ENCODE results near the gene AGBL1. TPM values are rescaled to one million over a fixed set of nuclear protein-coding genes. Genes with fewer than 3 reads are reported as not detected.

The AGBL1 gene
- total and polyA plus RNA-seq, 2 experiments from 2014 or later = 0.03 TPM; not detected in 1

DNA sequence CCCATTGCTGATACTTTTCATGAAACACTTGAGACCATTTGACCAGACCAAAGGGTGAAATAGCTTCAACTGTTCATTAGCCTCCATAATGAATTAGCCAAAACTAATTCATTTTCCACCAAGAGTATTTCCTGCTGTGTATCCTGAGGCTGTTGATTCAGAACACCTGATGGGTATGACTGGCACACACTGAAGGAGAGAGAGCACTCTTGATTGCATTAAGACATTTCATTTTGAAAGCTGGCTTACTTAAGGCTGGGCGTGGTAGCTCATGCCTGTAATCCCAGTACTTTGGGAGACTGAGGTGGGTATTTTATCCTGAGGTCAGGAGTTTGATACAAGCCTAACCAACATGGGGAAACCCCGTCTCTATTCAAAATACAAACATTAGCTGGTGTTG, 175.6 kb downstream of the AGBL1 start:
- no peak overlapping the region for H3K27ac Mint-ChIP-seq
- TF ChIP-seq, protein P1, sequence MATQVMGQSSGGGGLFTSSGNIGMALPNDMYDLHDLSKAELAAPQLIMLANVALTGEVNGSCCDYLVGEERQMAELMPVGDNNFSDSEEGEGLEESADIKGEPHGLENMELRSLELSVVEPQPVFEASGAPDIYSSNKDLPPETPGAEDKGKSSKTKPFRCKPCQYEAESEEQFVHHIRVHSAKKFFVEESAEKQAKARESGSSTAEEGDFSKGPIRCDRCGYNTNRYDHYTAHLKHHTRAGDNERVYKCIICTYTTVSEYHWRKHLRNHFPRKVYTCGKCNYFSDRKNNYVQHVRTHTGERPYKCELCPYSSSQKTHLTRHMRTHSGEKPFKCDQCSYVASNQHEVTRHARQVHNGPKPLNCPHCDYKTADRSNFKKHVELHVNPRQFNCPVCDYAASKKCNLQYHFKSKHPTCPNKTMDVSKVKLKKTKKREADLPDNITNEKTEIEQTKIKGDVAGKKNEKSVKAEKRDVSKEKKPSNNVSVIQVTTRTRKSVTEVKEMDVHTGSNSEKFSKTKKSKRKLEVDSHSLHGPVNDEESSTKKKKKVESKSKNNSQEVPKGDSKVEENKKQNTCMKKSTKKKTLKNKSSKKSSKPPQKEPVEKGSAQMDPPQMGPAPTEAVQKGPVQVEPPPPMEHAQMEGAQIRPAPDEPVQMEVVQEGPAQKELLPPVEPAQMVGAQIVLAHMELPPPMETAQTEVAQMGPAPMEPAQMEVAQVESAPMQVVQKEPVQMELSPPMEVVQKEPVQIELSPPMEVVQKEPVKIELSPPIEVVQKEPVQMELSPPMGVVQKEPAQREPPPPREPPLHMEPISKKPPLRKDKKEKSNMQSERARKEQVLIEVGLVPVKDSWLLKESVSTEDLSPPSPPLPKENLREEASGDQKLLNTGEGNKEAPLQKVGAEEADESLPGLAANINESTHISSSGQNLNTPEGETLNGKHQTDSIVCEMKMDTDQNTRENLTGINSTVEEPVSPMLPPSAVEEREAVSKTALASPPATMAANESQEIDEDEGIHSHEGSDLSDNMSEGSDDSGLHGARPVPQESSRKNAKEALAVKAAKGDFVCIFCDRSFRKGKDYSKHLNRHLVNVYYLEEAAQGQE (IDR thresholded peaks at IDR 0.05; ENCODE audit: unreplicated experiment) = no peak
- TF ChIP-seq JUNB (IDR thresholded peaks at IDR 0.05; ENCODE audit: unreplicated experiment) (no peak), EZH2 (IDR thresholded peaks at IDR 0.05; ENCODE audit: low read depth, unreplicated experiment) (no peak), CREB1 (CRISPR knock-in tag; IDR thresholded peaks at IDR 0.05; ENCODE audit: low read depth) (no peak), EZH2phosphoT487 (IDR thresholded peaks at IDR 0.05; ENCODE audit: unreplicated experiment) (no peak), ZNF114 (CRISPR knock-in tag; IDR thresholded peaks at IDR 0.05) (no peak), POLR2AphosphoS5 (IDR thresholded peaks at IDR 0.05; ENCODE audit: low read depth) (no peak), ETS1 (IDR thresholded peaks at IDR 0.05) (no peak), ZNF331 (CRISPR knock-in tag; IDR thresholded peaks at IDR 0.05; ENCODE audit: low read depth) (no peak), STAT1 (IDR thresholded peaks at IDR 0.05; ENCODE audit: unreplicated experiment) (no peak)
- TF ChIP-seq, protein P2, sequence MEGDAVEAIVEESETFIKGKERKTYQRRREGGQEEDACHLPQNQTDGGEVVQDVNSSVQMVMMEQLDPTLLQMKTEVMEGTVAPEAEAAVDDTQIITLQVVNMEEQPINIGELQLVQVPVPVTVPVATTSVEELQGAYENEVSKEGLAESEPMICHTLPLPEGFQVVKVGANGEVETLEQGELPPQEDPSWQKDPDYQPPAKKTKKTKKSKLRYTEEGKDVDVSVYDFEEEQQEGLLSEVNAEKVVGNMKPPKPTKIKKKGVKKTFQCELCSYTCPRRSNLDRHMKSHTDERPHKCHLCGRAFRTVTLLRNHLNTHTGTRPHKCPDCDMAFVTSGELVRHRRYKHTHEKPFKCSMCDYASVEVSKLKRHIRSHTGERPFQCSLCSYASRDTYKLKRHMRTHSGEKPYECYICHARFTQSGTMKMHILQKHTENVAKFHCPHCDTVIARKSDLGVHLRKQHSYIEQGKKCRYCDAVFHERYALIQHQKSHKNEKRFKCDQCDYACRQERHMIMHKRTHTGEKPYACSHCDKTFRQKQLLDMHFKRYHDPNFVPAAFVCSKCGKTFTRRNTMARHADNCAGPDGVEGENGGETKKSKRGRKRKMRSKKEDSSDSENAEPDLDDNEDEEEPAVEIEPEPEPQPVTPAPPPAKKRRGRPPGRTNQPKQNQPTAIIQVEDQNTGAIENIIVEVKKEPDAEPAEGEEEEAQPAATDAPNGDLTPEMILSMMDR (conservative IDR thresholded peaks at IDR 0.05; ENCODE audit: low read depth in 2 of 2) = no peak
- TF ChIP-seq, protein P3, sequence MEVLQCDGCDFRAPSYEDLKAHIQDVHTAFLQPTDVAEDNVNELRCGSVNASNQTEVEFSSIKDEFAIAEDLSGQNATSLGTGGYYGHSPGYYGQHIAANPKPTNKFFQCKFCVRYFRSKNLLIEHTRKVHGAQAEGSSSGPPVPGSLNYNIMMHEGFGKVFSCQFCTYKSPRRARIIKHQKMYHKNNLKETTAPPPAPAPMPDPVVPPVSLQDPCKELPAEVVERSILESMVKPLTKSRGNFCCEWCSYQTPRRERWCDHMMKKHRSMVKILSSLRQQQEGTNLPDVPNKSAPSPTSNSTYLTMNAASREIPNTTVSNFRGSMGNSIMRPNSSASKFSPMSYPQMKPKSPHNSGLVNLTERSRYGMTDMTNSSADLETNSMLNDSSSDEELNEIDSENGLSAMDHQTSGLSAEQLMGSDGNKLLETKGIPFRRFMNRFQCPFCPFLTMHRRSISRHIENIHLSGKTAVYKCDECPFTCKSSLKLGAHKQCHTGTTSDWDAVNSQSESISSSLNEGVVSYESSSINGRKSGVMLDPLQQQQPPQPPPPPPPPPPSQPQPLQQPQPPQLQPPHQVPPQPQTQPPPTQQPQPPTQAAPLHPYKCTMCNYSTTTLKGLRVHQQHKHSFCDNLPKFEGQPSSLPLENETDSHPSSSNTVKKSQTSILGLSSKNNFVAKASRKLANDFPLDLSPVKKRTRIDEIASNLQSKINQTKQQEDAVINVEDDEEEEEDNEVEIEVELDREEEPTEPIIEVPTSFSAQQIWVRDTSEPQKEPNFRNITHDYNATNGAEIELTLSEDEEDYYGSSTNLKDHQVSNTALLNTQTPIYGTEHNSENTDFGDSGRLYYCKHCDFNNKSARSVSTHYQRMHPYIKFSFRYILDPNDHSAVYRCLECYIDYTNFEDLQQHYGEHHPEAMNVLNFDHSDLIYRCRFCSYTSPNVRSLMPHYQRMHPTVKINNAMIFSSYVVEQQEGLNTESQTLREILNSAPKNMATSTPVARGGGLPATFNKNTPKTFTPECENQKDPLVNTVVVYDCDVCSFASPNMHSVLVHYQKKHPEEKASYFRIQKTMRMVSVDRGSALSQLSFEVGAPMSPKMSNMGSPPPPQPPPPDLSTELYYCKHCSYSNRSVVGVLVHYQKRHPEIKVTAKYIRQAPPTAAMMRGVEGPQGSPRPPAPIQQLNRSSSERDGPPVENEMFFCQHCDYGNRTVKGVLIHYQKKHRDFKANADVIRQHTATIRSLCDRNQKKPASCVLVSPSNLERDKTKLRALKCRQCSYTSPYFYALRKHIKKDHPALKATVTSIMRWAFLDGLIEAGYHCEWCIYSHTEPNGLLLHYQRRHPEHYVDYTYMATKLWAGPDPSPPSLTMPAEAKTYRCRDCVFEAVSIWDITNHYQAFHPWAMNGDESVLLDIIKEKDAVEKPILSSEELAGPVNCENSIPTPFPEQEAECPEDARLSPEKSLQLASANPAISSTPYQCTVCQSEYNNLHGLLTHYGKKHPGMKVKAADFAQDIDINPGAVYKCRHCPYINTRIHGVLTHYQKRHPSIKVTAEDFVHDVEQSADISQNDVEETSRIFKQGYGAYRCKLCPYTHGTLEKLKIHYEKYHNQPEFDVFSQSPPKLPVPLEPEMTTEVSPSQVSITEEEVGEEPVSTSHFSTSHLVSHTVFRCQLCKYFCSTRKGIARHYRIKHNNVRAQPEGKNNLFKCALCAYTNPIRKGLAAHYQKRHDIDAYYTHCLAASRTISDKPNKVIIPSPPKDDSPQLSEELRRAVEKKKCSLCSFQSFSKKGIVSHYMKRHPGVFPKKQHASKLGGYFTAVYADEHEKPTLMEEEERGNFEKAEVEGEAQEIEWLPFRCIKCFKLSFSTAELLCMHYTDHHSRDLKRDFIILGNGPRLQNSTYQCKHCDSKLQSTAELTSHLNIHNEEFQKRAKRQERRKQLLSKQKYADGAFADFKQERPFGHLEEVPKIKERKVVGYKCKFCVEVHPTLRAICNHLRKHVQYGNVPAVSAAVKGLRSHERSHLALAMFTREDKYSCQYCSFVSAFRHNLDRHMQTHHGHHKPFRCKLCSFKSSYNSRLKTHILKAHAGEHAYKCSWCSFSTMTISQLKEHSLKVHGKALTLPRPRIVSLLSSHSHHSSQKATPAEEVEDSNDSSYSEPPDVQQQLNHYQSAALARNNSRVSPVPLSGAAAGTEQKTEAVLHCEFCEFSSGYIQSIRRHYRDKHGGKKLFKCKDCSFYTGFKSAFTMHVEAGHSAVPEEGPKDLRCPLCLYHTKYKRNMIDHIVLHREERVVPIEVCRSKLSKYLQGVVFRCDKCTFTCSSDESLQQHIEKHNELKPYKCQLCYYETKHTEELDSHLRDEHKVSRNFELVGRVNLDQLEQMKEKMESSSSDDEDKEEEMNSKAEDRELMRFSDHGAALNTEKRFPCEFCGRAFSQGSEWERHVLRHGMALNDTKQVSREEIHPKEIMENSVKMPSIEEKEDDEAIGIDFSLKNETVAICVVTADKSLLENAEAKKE (CRISPR knock-in tag; IDR thresholded peaks at IDR 0.05) = no peak

More for the DNA sequence above, 175.6 kb downstream of the AGBL1 start:
- no peak overlapping the region for H3K4me2 ChIP-seq
- Mint-ChIP-seq H3K4me3 (no peak overlapping the region), H3K27me3 (ENCODE audit: insufficient read depth, low read depth, poor library complexity) (no peaks in the 10 kb centered on the region), H3K36me3 (ENCODE audit: low read depth) (no peaks in the 10 kb centered on the region), H3K9me3 (no peaks in the 10 kb centered on the region), H3K4me1 (no peaks in the 10 kb centered on the region)
- no peaks in the 10 kb centered on the region for H3K36me3 ChIP-seq (ENCODE audit: insufficient read depth)
- no peak overlapping the region for H2AFZ ChIP-seq
- ATAC-seq (no peak), DNase-seq (ENCODE audit: low spot score) (no peak)
- H3K9me2 ChIP-seq (ENCODE audit: insufficient read depth) = 0 out of 2 replicates have a peak, but pooled peaks cover 3% of the 10 kb centered on the region
- H3F3A ChIP-seq (replicated peaks; ENCODE audit: low read depth) = no peaks in the 10 kb centered on the region
- H3K4me1 ChIP-seq (ENCODE audit: insufficient read depth) = no peaks in the 10 kb centered on the region
- H4K20me1 ChIP-seq (replicated peaks; ENCODE audit: insufficient read depth) = no peaks in the 10 kb centered on the region
- H3K27ac ChIP-seq (ENCODE audit: low read depth) = no peak overlapping the region
- no peaks in the 10 kb centered on the region for H3K79me2 ChIP-seq (replicated peaks; ENCODE audit: insufficient read depth)
- no peak overlapping the region for H3K4me3 ChIP-seq
- no peaks in the 10 kb centered on the region for H3K27me3 ChIP-seq (ENCODE audit: insufficient read depth)

Data from GM23338 (cell line).